DOHH2 (cell line): ENCODE results near the gene GPR87.

Experiments
- H3F3A ChIP-seq: fragments of 200-600 bp; sonication (generic), shearing (Covaris generic); 2 replicates; pipeline ENCODE4 v1.6.0; 2016; ENCODE audit warnings: antibody characterized with exemption, mild to moderate bottlenecking; ENCODE audit not compliant: control insufficient read depth, insufficient read depth
- H3K27ac ChIP-seq: fragments of 200-600 bp; sonication (generic); 2 replicates; pipeline ENCODE4 v1.5.1; 2014; ENCODE audit warnings: low read depth, mild to moderate bottlenecking, low read length, moderate library complexity
- H3K27me3 ChIP-seq: fragments of 200-600 bp; sonication (generic); 2 replicates; pipeline ENCODE4 v1.6.1; 2014; ENCODE audit warnings: mild to moderate bottlenecking, low read length, mixed read lengths; ENCODE audit not compliant: control insufficient read depth
- H3K36me3 ChIP-seq: fragments of 200-600 bp; sonication (generic); 2 replicates; pipeline ENCODE4 v1.6.1; 2014; ENCODE audit warnings: mild to moderate bottlenecking, low read length, moderate library complexity, mixed read lengths; ENCODE audit not compliant: control insufficient read depth
- H3K4me1 ChIP-seq: fragments of 200-600 bp; sonication (generic); 2 replicates; pipeline ENCODE4 v1.6.1; 2014; ENCODE audit warnings: mild to moderate bottlenecking, low read length, mixed read lengths; ENCODE audit not compliant: control insufficient read depth
- H3K4me2 ChIP-seq: fragments of 200-600 bp; sonication (generic); 2 replicates; pipeline ENCODE4 v1.6.0; 2014; ENCODE audit warnings: mild to moderate bottlenecking, low read length, moderate library complexity
- H3K4me3 ChIP-seq: fragments of 200-600 bp; sonication (generic); 2 replicates; pipeline ENCODE4 v1.5.1; 2014; ENCODE audit warnings: mild to moderate bottlenecking, low read length, mixed read lengths
- H3K79me2 ChIP-seq: fragments of 200-600 bp; sonication (generic); 2 replicates; pipeline ENCODE4 v1.6.1; 2014; ENCODE audit warnings: mild to moderate bottlenecking, low read length, mixed read lengths; ENCODE audit not compliant: control insufficient read depth
- H3K9me2 ChIP-seq: fragments of 200-600 bp; sonication (generic); replicated peaks from 2 replicates; pipeline ENCODE4 v1.6.1; 2014; ENCODE audit warnings: mild to moderate bottlenecking, low read length, mixed read lengths; ENCODE audit not compliant: control insufficient read depth
- H3K9me3 ChIP-seq: fragments of 200-600 bp; sonication (generic); 2 replicates; pipeline ENCODE4 v1.6.1; 2014; ENCODE audit warnings: antibody characterized with exemption, low read length, mixed read lengths; ENCODE audit not compliant: control insufficient read depth, insufficient read depth
- H4K20me1 ChIP-seq: fragments of 200-600 bp; sonication (generic); 2 replicates; pipeline ENCODE4 v1.6.0; 2014; ENCODE audit warnings: low read depth, mild to moderate bottlenecking, antibody characterized with exemption, low read length, moderate library complexity; ENCODE audit not compliant: control insufficient read depth, insufficient read depth
- CTCF ChIP-seq: fragments of 200-600 bp; sonication (generic); IDR thresholded peaks from one replicate; pipeline ENCODE4 v1.5.1; 2014; ENCODE audit warnings: antibody characterized with exemption, mild to moderate bottlenecking, low read depth, low read length; ENCODE audit not compliant: poor library complexity, severe bottlenecking
- EZH2phosphoT487 ChIP-seq: fragments of 200-600 bp; sonication (generic); IDR thresholded peaks from 2 replicates; pipeline ENCODE4 v1.6.1; 2017; ENCODE audit warnings: borderline replicate concordance, mild to moderate bottlenecking, antibody characterized with exemption, low read length, moderate library complexity, mixed read lengths

GPR87 gene

GRCh38 chr3:151307583-151308488 is 8.8 kb downstream of the GPR87 start:
- Histone ChIP-seq H3K9me2 (no peaks in the 10 kb centered on the region), H3F3A (no peaks in the 10 kb centered on the region), H3K27ac (no peak overlapping the region), H3K79me2 (no peaks in the 10 kb centered on the region), H3K9me3 (no peaks in the 10 kb centered on the region), H3K27me3 (no peaks in the 10 kb centered on the region), H3K4me3 (no peak overlapping the region), H3K4me1 (no peaks in the 10 kb centered on the region), H3K36me3 (no peaks in the 10 kb centered on the region), H3K4me2 (no peak overlapping the region), H4K20me1 (no peaks in the 10 kb centered on the region)
- no peak for TF ChIP-seq CTCF
- TF ChIP-seq EZH2phosphoT487: no peak

- Histone ChIP-seq H3K4me3 (no peak overlapping the region), H3K27ac (no peak overlapping the region), H3K36me3 (no peaks in the 10 kb centered on the region), H3K9me2 (no peaks in the 10 kb centered on the region), H3F3A (no peaks in the 10 kb centered on the region), H4K20me1 (no peaks in the 10 kb centered on the region), H3K79me2 (no peaks in the 10 kb centered on the region), H3K4me1 (no peaks in the 10 kb centered on the region), H3K4me2 (no peak overlapping the region), H3K9me3 (no peaks in the 10 kb centered on the region), H3K27me3 (no peaks in the 10 kb centered on the region)
- TF ChIP-seq CTCF (no peak), EZH2phosphoT487 (no peak)
These were observed 9.5 kb downstream of the GPR87 start for GRCh38 chr3:151307131-151307530.

DNA sequence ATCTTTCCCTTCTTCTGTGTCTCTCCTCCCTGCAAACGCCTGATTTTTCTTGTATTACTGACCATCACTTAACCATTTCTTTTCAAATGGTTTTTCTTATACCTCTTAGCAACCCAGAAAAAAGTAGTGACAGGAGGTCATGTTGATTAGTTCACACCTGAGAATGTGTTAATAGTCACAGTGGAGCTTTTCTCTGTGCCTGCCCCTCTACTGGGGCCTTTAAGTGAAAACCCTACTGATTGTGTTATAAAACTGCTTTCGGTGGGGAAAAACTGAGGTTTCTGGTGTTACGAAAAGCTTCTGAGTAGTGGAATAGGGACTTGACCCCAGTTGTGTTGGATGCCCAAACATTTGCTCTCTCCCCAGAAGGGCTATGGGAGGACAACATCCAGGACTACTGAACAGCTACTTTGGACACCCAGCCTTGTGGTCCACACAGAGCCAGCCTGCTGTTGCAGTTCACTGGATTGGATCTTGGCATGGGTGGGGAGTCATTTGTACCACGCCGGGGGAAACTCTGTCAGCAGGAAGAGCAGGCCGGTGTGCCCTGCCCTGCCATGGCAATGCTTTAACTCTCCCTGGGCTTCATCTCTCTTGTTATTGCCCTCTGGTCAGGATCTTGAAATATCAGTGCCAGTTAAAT is 10.3 kb downstream of the GPR87 start:
- H3K4me3 ChIP-seq: no peak overlapping the region
- no peaks in the 10 kb centered on the region for H3F3A ChIP-seq
- H4K20me1 ChIP-seq: no peaks in the 10 kb centered on the region
- H3K4me1 ChIP-seq: no peaks in the 10 kb centered on the region
- H3K9me3 ChIP-seq: no peaks in the 10 kb centered on the region
- H3K27me3 ChIP-seq: no peaks in the 10 kb centered on the region
- no peaks in the 10 kb centered on the region for H3K79me2 ChIP-seq
- no peak overlapping the region for H3K27ac ChIP-seq
- no peaks in the 10 kb centered on the region for H3K36me3 ChIP-seq
- TF ChIP-seq EZH2phosphoT487: no peak
- no peak for TF ChIP-seq CTCF
- no peaks in the 10 kb centered on the region for H3K9me2 ChIP-seq
- H3K4me2 ChIP-seq: no peak overlapping the region
